Measurements from ENCODE around the gene VN1R5.

GRCh38 chr1:247296599-247297180 is 40.8 kb downstream of the VN1R5 start:
- TF ChIP-seq SUZ12 (IDR thresholded peaks at IDR 0.05) (no peak), NFRKB (IDR thresholded peaks at IDR 0.05) (no peak), ELF4 (IDR thresholded peaks at IDR 0.05) (no peak), BHLHE40 (IDR thresholded peaks at IDR 0.05; ENCODE audit: borderline replicate concordance) (no peak), SP1 (IDR thresholded peaks at IDR 0.05) (no peak), FOXK2 (IDR thresholded peaks at IDR 0.05) (no peak), ARNT (IDR thresholded peaks at IDR 0.05) (no peak), L3MBTL2 (conservative IDR thresholded peaks at IDR 0.05) (no peak), TARDBP (IDR thresholded peaks at IDR 0.05) (no peak), LEF1 (IDR thresholded peaks at IDR 0.05; ENCODE audit: borderline replicate concordance) (no peak)
